Endothelial cell of hepatic sinusoid (primary cell): Measurements from ENCODE around the gene RBMS1.

Experiments used
- in situ Hi-C: cut with HindIII; loops from 2 replicates; pipeline ENCODE4 v1.10.0; 2017; ENCODE audit warnings: low sequenced_read_pairs

Gene RBMS1

GRCh38 chr2:160245614-160246155, 247.9 kb downstream of the RBMS1 start:
- in situ Hi-C loops = no loop called here

- in situ Hi-C loops = no loop called here
Observed at GRCh38 chr2:160242893-160243564, 250.6 kb downstream of the RBMS1 start.

GRCh38 chr2:160241251-160242137, 252.1 kb downstream of the RBMS1 start:
- in situ Hi-C loops = no loop called here

GRCh38 chr2:160239436-160239835, 254.2 kb downstream of the RBMS1 start:
- in situ Hi-C loops = no loop called here

GRCh38 chr2:160238392-160238791, 255.2 kb downstream of the RBMS1 start:
- in situ Hi-C loops = no loop called here

- in situ Hi-C loops = no loop called here
Observed at GRCh38 chr2:160232905-160233475, 260.6 kb downstream of the RBMS1 start.

GRCh38 chr2:160229591-160229990, 264.0 kb downstream of the RBMS1 start:
- in situ Hi-C loops = no loop called here

GRCh38 chr2:160228141-160228917, 265.3 kb downstream of the RBMS1 start:
- in situ Hi-C loops = no loop called here

GRCh38 chr2:160227293-160227915, 266.2 kb downstream of the RBMS1 start:
- in situ Hi-C loops = no loop called here

GRCh38 chr2:160226367-160226766, 267.2 kb downstream of the RBMS1 start:
- in situ Hi-C loops = no loop called here

GRCh38 chr2:160225722-160226121, 267.9 kb downstream of the RBMS1 start:
- in situ Hi-C loops = no loop called here

GRCh38 chr2:160224507-160224906, 269.1 kb downstream of the RBMS1 start:
- in situ Hi-C loops = no loop called here

- in situ Hi-C loops = no loop called here
Observed at GRCh38 chr2:160224060-160224459, 269.5 kb downstream of the RBMS1 start.

- in situ Hi-C loops = no loop called here
Observed at GRCh38 chr2:160223560-160223959, 270.0 kb downstream of the RBMS1 start.

- in situ Hi-C loops = no loop called here
Observed at GRCh38 chr2:160222546-160223283, 270.9 kb downstream of the RBMS1 start.
